ENCODE results near the gene NPIPB2.

Gene NPIPB2

DNA sequence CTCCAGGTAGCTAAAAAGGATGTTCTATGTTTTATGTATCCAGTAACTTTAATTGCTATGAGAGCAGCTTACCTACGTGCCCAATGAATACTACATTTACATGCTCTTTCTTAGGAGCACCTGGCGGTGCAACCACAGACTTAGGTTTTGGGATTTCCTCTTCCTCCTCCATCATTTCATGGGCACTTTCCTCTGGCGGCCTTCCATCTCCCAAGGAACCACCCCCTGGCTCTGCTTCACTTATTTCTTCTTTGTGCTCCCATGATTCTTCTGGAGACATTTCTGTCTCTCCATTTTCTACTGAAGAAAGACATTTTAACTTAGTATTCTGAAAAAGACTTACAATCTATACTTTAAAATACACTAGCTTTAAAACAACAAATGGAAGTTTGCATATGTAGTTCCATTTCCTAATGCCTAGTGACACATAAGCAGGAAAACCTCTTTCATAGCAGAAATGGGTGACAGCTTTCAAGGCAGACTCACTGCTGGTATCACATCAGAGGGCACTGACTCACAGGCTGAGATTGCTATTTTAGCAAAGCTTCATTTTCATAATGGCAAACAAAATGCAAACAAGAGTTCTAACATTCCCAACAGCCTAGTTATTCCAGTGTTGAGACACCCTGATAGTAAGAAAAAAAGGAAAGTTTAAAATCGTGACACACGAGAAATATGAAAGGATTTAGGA, 45.2 kb downstream of the NPIPB2 start:
- no peak for DNase-seq

DNA sequence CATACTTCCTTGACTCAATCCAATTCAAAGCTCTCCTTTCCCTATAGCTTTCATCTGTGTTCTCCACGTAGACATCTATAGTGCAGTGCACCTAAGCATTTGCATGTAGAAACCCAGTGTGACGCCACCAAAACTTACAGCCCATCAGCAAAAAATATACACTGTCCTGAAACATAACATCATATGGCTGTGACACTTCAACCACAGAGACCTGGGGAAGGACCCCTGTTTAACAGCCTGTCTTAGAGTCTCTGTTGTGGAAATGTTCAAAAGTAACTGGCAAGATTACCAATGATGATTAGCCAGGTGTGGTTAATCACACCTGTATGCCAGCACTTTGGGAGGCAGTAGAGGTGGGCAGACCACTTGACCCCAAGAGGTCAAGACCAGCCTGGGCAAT, 48.3 kb downstream of the NPIPB2 start:
- no peak for DNase-seq

DNA sequence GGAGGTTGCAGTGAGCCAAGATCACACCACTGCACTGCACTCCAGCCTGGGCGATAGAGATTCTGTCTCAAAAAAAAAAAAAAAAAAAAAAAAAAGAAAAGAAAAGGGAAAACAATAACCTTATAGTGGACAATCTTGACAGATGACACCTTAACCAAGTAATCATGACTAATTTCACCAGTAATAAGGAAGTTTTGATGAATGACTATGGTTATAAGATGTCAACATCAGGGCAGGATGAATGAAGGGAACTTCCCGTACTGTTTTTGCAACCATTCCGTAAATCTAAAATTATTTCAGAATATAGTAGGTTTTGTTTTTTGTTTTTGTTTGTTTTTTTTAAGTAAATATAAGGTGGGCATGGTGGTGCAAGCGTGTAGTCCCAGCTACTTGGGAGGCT, 49.1 kb downstream of the NPIPB2 start:
- no peak for DNase-seq

DNA sequence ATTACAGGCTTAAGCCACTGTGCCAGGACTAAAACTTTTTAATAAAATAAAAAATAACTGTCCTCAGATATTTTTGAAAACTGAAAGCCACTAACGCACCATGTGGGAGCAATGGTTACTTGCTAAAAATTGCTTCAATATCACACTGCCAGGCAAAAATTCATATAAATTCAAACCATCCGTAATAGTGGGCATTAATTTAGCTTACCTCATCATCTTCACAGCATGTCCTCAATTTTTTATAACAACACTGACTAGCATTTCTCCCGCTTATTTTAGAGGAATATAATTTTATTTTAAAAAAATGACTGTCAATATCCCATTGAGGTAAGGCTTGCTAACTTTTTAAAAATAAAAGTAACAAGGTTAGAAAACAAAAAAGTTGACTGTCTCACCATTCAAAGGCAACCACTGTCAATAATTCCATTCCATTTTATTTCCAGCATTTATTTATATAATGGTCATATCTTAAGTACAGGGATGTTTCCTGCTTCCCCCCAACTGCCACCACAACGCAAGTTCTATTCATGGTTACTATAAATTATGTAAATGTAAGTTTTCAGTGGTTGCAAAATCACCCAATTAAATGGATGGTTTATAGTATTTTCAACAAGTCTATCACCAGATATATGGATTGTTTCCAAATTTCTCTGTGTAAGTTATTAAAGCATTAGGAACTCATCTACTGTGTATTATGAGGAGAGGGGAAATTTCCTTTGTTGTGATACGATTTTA, 51.4 kb downstream of the NPIPB2 start:
- DNase-seq, result no peak

DNA sequence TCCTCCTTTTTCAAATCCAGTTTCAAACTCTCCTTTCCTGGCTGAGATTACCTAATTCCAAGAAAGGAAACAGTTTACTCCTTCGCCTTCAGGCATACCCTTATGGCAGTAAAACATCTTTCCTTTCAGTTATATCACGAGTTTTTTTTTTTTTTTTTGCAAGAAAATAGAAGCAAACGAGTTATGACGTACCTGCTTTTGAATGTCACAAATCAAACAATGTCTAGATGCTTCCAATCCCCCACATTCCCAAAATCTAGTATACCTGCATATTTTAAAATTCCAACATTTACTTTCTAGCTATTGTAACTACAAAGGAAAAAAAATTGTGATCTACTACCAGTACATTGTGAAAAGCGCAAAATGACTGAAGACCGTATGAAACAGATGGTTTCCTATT, 55.0 kb downstream of the NPIPB2 start:
- no peak for DNase-seq

DNA sequence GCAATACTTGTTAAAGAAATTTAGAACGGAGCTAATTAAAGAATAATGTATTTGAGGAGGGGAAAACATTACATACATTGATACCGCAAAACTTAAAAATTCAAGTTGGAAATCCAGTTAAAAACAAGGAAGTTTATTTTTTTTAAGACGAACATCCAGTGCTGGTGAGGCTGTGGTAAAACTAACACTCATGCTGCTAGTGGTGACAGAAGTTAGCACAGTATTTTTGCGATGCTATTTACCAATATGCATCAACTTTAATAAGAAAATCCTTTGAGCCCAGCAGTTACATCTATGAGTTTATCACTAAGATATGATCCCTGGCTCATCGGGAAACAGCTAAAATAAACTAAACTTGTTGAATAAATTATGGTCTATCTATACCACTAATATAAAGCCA, 57.8 kb downstream of the NPIPB2 start:
- DNase-seq, result no peak

DNA sequence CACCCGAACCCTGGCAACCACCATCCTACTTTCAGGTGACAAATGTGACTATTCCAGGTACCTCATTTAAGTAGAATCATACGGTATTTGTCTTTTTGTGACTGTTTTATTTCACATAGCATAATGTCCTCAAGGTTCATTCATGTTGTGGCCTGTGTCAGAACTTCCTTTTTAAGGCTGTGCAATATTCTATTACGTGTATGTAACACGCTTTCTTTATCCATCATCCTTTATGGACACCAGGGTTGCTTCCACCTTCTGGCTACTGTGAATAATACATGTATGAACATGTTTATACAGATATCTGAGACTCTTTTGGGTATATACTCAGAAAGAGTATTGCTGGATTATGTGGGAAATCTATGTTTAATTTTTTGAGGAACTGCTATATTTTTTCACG, 61.8 kb downstream of the NPIPB2 start:
- no peak for DNase-seq

DNA sequence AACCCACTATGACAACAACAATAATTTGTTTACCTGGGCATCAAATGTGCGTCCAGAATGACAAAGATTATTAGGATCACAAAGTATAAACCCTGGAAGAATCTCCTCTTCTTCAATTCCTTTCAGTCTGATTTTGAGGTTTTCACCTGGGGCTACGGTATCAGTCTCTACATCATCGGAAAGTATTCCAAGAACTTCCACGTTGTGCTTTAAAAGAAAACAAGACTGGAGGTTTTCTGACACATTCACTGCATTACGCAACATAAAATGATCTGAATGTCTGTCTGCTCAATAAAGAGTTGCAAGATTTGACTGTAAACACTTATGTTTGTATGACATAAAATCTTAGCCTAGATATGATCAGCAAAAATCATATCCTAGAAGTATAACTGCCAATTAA, 64.5 kb downstream of the NPIPB2 start:
- DNase-seq, result no peak
